GM20000 (cell line): ENCODE results near the gene EDN3.
"Not testable (repeated sequence)": the region's sequence is repeated elsewhere in the genome, so short reads cannot be mapped to it uniquely, and the experiment has no call there.

Experiments
- DNase-seq: peaks from one replicate; pipeline ENCODE4 v3.0.0; 2012; ENCODE audit warnings: low spot score
- TF ChIP-seq, protein P1 (sequence below): IDR thresholded peaks from 2 replicates; pipeline ENCODE4 v1.5.1; 2012; ENCODE audit warnings: mild to moderate bottlenecking, control low read depth; ENCODE audit errors: extremely low read depth, missing control alignments

Gene EDN3

DNA sequence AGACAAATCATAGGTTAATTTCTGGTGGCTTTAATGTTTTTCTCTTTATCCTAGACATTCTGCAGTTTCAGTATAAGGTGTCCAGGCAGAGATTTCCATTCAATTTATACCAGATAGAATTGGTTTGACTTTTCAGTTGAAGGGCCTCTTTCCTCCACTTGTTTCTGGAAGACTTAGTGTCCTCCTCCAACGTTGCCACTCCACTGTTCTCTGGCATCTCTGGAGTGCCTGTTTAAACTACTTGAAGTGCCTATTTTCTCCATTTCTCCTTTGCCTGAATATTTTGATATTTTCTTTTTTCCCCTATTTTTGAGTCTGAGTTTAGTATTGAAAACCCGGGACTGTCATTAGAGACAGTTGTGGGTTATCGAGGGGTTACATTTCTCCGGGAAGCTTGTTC, 27.7 kb downstream of the EDN3 start:
- DNase-seq, result no peak
- TF ChIP-seq, protein P1, sequence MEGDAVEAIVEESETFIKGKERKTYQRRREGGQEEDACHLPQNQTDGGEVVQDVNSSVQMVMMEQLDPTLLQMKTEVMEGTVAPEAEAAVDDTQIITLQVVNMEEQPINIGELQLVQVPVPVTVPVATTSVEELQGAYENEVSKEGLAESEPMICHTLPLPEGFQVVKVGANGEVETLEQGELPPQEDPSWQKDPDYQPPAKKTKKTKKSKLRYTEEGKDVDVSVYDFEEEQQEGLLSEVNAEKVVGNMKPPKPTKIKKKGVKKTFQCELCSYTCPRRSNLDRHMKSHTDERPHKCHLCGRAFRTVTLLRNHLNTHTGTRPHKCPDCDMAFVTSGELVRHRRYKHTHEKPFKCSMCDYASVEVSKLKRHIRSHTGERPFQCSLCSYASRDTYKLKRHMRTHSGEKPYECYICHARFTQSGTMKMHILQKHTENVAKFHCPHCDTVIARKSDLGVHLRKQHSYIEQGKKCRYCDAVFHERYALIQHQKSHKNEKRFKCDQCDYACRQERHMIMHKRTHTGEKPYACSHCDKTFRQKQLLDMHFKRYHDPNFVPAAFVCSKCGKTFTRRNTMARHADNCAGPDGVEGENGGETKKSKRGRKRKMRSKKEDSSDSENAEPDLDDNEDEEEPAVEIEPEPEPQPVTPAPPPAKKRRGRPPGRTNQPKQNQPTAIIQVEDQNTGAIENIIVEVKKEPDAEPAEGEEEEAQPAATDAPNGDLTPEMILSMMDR, result no peak

DNA sequence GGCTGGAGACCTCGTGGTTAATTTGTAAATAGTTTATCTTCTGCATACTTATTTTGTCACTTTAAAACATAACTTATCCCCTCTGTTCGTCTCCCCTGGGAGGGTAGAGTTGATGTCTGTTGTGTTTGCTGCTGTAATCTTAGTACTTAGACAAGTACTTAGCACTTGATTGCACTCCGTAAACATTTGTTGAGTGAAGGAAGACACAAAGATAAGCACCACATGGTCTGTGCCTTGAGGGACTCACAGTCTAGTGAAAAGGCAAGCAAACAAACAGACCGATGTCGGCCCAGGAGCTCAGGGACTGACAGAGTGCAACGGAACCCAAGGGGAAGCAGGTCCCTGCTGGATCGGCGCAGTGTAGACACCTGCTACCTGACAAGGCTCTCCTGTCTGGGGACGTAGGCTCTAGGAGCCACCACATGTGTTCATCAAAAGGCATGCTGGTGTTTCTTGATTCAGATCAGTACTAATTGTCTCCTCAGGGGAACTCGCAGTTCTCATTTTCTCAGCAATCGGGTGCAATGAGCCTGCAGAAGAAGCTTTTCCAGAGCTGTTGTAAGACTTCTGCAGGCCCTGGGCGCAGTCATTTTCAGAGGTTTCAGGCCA, 31.4 kb downstream of the EDN3 start:
- DNase-seq, result no peak
- TF ChIP-seq, protein P1, result no peak

DNA sequence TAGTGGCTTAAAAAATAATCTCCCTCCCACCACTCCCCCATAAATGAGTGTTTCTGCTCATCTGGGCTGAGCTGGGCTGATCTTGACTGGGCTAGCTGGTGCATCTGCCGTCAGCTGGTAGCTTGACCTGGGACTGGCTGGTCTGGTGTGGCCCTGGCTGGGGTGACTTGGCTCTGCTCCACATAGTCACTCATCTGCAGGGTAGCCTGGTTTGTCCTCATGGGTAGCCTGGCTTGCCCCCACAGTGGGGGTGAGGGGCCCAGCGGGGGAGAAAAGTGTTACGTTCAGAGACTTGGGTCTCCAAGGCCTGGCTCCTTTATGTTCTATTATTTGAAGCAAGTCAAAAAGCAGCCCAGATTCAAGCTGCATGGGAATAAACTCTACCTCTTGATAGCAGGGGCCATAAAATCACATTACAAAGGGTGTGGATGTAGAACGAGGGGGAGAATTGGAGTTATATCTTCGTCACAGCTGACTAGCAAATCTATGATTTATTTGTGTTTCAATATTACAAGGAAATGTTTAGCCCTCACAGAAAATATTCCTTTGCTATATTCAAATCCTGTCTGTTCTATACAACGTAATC, 32.9 kb downstream of the EDN3 start:
- TF ChIP-seq, protein P1, result no peak
- DNase-seq, result no peak

DNA sequence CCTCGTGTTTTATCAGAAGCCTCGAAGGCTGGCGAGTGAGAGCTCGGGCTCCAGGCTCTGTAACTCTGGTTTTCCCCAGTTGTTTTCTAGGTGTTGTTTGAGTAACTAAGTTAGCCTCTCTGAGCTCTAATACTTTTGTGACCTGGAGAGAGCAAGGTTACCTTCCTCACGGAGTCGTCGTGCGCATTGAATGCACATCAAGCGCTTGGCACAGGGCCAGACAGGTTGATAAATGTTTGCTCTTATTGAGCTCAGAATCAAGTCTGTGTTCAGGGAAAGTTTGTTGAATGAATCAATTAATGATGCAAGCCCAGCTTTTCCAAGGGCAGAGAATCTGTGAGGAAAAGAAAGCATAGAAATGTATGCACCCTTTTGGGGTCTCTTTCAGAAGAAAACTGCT, 33.5 kb downstream of the EDN3 start:
- TF ChIP-seq, protein P1, result no peak
- no peak for DNase-seq

DNA sequence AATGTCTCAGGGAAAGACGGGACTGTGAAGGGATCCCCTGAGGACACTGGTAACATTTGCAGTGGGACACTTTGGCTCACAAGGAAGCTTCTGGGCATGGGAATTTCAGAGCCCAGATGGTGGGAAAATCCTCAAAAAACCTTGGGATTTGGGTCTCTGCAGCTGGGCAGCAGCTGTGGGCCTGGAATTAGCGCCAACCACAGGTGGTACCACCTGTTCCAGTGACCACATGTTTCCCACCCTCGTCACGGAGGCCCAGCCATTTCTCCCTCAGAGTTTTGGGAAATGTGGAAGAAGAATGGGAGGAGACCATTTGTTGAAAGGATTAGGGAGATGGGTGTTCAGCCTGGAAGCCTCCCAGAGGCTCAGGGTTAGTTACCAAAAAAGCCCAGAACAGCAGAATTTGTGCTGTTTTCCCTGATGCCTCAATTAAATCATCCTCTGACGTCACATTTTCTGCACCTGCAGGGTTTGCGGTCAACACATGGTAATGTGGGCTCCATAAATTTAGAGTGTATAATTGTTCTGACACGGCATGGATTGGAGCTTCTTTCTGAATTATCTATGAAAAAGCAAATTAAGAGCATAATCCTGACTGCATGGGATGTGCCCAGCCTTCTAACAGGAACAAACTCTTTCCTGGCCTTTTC, 34.4 kb downstream of the EDN3 start:
- DNase-seq, result no peak
- TF ChIP-seq, protein P1, result no peak

DNA sequence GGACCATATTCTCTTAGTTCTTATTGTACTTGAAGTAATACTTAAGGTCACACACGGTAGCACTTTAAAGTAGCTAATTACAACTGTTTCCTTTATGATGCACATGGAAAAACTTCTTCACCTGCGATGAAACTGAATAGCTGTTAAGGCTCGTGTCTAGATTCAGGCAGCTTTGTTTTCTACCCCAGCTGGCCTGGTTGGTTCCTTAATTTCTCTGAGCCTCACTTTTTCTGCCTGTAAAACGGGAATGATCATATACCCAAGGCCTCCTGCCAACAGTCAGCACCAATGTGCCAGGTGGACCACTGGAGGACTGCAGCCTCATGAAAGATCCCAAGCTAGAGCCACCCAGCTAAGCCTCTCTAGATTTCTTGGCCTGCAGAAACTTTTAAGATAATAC, 35.0 kb downstream of the EDN3 start:
- TF ChIP-seq, protein P1, result no peak
- DNase-seq, result no peak

DNA sequence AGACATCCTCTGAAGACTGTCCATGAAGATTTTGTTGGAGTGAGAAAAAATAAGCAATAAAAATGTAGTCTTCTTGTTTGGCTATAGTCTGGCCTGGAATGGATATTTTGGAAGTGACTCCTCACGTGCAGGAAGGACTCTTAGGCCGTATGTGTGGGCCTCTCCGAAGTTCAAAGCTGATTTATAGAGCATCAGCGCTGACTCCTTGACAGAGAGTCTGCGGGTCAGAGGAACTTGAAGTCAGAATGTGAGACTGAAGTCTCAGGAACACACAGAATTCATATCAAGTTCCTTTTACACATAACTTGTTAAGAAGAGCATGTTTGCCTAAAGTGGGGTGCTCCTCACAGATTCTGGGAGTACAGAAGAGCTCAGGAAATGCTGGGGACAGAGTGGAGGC, 36.1 kb downstream of the EDN3 start:
- TF ChIP-seq, protein P1, result no peak
- no peak for DNase-seq

DNA sequence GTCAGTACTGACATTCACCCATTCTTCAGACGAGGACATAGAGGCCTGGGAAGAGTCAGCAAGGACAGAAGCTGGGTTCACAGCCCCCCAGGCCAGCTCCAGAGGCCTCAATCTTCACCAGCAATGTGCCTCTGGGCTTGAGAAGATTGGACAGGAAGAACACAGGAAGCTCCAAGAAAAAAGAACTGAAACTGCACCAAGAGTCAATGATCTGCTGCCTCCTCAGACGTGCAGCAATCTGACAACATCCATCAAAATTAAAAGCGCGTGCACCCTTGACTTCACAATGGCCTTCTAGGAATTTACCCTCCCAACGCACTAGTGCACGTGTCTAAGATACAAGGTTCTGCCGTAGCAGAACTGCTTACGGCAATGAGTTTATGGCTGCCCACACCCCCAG, 38.0 kb downstream of the EDN3 start:
- DNase-seq, result not testable (repeated sequence)
